ENCODE data around the gene CCDC146. TPM values are rescaled to one million over a fixed set of nuclear protein-coding genes. Genes with fewer than 3 reads are reported as not detected.

Gene CCDC146
- total RNA-seq, 1 experiment from 2014 or later: 1.4 TPM

GRCh38 chr7:77281780-77282478 lies 159.5 kb downstream of the CCDC146 start:
- intact Hi-C loops (cut with micrococcal nuclease; ENCODE audit: unreplicated experiment): no loop called here

GRCh38 chr7:77282897-77283296 lies 160.5 kb downstream of the CCDC146 start:
- H3K4me3 ChIP-seq (ENCODE audit: low read depth, low read length): no peak overlapping the region
- intact Hi-C loops (cut with micrococcal nuclease; ENCODE audit: unreplicated experiment): no loop called here
- H3K27ac Mint-ChIP-seq (ENCODE audit: unreplicated experiment): no peak overlapping the region
- no peaks in the 10 kb centered on the region for H3K9me3 ChIP-seq
- H3K27me3 Mint-ChIP-seq (ENCODE audit: insufficient read depth, unreplicated experiment): peaks cover 5% of the 10 kb centered on the region
- H3K27me3 ChIP-seq (replicated peaks; ENCODE audit: control insufficient read depth, insufficient read depth, low read length): no peaks in the 10 kb centered on the region; the same call in 1 of the 2 replicates
- no peaks in the 10 kb centered on the region for H3K36me3 Mint-ChIP-seq (ENCODE audit: insufficient read depth, unreplicated experiment)
- H3K36me3 ChIP-seq (ENCODE audit: control insufficient read depth, insufficient read depth, low read length): no peaks in the 10 kb centered on the region
- no peaks in the 10 kb centered on the region for H3K9me3 Mint-ChIP-seq (ENCODE audit: unreplicated experiment)
- ChIA-PET POLR2A (no interaction called here), CTCF (no interaction called here)
- H3K4me3 Mint-ChIP-seq (ENCODE audit: unreplicated experiment): no peak overlapping the region
- no peaks in the 10 kb centered on the region for H3K4me1 ChIP-seq
- TF ChIP-seq CTCF (IDR thresholded peaks at IDR 0.05; ENCODE audit: insufficient read depth in 1 of 2, low read depth in 1 of 2, low read length in 1 of 2, severe bottlenecking in 1 of 2, unreplicated experiment in 1 of 2): no peak
- DNase-seq: no peak
- BruUV-seq (replicated peaks): no TSS peak
- H3K4me1 Mint-ChIP-seq (ENCODE audit: low read depth, unreplicated experiment): no peaks in the 10 kb centered on the region

More at GRCh38 chr7:77281780-77282478, 159.5 kb downstream of the CCDC146 start:
- ChIA-PET POLR2A (no interaction called here), CTCF (no interaction called here)
- Mint-ChIP-seq H3K27me3 (ENCODE audit: insufficient read depth, unreplicated experiment) (peaks cover 5% of the 10 kb centered on the region), H3K9me3 (ENCODE audit: unreplicated experiment) (no peaks in the 10 kb centered on the region), H3K4me1 (ENCODE audit: low read depth, unreplicated experiment) (no peaks in the 10 kb centered on the region), H3K27ac (ENCODE audit: unreplicated experiment) (no peak overlapping the region), H3K36me3 (ENCODE audit: insufficient read depth, unreplicated experiment) (no peaks in the 10 kb centered on the region), H3K4me3 (ENCODE audit: unreplicated experiment) (no peak overlapping the region)
- BruUV-seq (replicated peaks): no TSS peak
- Histone ChIP-seq H3K4me1 (no peaks in the 10 kb centered on the region), H3K36me3 (ENCODE audit: control insufficient read depth, insufficient read depth, low read length) (no peaks in the 10 kb centered on the region), H3K4me3 (ENCODE audit: low read depth, low read length) (no peak overlapping the region), H3K9me3 (no peaks in the 10 kb centered on the region), H3K27me3 (replicated peaks; ENCODE audit: control insufficient read depth, insufficient read depth, low read length) (no peaks in the 10 kb centered on the region; the same call in 1 of the 2 replicates)
- TF ChIP-seq CTCF (IDR thresholded peaks at IDR 0.05; ENCODE audit: insufficient read depth in 1 of 2, low read depth in 1 of 2, low read length in 1 of 2, severe bottlenecking in 1 of 2, unreplicated experiment in 1 of 2): no peak
- DNase-seq: no peak

- TF ChIP-seq CTCF (IDR thresholded peaks at IDR 0.05; ENCODE audit: insufficient read depth in 1 of 2, low read depth in 1 of 2, low read length in 1 of 2, severe bottlenecking in 1 of 2, unreplicated experiment in 1 of 2): no peak
- H3K36me3 ChIP-seq (ENCODE audit: control insufficient read depth, insufficient read depth, low read length): no peaks in the 10 kb centered on the region
- intact Hi-C loops (cut with micrococcal nuclease; ENCODE audit: unreplicated experiment): no loop called here
- no peak overlapping the region for H3K4me3 ChIP-seq (ENCODE audit: low read depth, low read length)
- no peak overlapping the region for H3K27ac Mint-ChIP-seq (ENCODE audit: unreplicated experiment)
- peaks cover 5% of the 10 kb centered on the region for H3K27me3 Mint-ChIP-seq (ENCODE audit: insufficient read depth, unreplicated experiment)
- ChIA-PET POLR2A (no interaction called here), CTCF (no interaction called here)
- no peaks in the 10 kb centered on the region; the same call in 1 of the 2 replicates for H3K27me3 ChIP-seq (replicated peaks; ENCODE audit: control insufficient read depth, insufficient read depth, low read length)
- no TSS peak for BruUV-seq (replicated peaks)
- H3K9me3 ChIP-seq: no peaks in the 10 kb centered on the region
- no peaks in the 10 kb centered on the region for H3K9me3 Mint-ChIP-seq (ENCODE audit: unreplicated experiment)
- no peaks in the 10 kb centered on the region for H3K36me3 Mint-ChIP-seq (ENCODE audit: insufficient read depth, unreplicated experiment)
- no peak for DNase-seq
- no peaks in the 10 kb centered on the region for H3K4me1 Mint-ChIP-seq (ENCODE audit: low read depth, unreplicated experiment)
- no peak overlapping the region for H3K4me3 Mint-ChIP-seq (ENCODE audit: unreplicated experiment)
- no peaks in the 10 kb centered on the region for H3K4me1 ChIP-seq
Measured at GRCh38 chr7:77284005-77284404, 161.6 kb downstream of the CCDC146 start.

Data from Caco-2 (cell line).